ENCODE data around the gene PSRC1.

The PSRC1 gene

GRCh38 chr1:109271458-109271857 is 11.5 kb downstream of the PSRC1 start:
- DNase-seq = no peak

DNA sequence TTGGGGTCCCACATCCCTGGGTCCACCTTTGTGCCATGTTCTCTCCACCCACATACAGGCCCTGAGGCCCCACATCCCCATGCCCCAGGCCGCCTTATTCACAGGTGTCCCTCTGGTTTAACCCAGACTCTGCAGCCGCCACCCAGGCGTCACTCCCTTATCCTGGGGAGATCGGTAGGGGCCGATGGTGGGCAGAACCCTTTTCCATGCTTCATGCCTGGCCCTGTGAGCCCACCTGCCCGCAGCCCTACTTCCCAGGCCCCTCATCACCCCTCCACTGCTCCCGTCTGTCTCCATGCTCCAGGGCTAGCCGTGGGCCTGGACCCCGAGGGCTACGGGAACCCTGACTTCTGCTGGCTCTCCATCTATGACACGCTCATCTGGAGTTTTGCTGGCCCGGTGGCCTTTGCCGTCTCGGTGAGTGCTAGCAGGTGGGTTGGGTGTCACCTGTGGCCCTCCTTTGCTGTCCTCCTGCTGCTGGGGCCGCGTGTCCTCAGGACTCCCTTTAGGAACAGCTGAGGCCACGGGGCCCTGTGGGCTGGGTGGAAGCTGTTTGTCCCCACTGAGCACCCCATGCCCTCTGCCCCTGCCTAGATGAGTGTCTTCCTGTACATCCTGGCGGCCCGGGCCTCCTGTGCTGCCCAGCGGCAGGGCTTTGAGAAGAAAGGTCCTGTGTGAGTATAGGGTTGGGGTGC is 12.2 kb downstream of the PSRC1 start:
- no peak for DNase-seq

DNA sequence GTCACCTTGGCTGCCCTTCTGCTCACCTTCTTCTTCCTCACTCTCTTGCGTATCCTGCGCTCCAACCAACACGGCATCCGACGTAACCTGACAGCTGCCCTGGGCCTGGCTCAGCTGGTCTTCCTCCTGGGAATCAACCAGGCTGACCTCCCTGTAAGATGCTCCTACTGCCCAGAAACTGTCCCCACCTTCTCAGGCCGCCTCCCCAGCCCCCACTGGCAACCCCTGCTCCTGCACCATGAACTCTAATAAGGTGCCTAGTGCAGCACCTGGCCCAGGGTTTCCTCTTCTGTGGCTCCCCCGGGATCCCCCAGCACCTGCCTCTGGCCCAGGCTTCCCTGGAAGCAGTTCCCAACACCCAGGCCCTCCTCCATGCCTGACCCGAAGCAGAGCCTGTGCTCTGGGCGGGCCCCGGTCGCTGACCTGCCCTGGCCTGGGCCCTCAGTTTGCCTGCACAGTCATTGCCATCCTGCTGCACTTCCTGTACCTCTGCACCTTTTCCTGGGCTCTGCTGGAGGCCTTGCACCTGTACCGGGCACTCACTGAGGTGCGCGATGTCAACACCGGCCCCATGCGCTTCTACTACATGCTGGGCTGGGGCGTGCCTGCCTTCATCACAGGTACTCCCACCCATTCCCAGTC is 12.8 kb downstream of the PSRC1 start:
- DNase-seq = no peak

DNA sequence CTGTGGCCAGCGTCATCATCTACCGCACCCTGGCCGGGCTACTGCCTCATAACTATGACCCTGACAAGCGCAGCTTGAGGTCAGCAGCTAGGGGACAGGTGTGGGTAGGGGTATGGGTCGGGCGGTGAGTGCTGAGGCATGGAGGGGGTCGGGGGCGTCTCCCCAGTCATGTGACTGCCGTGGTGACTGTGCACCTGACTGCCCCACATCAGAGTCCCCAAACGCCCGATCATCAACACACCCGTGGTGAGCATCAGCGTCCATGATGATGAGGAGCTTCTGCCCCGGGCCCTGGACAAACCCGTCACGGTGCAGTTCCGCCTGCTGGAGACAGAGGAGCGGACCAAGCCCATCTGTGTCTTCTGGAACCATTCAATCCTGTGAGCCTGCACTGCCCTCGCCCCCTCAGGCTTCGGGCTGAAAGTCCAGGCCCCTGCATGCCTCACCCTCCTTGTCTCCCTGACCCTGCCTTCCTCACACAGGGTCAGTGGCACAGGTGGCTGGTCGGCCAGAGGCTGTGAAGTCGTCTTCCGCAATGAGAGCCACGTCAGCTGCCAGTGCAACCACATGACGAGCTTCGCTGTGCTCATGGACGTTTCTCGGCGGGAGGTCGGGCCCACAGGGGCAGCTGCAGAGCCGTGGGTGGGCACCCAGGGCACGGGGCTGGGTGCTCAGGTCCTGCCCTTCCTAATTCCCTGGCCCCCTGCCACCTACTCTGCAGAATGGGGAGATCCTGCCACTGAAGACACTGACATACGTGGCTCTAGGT is 13.5 kb downstream of the PSRC1 start:
- DNase-seq = no peak

DNA sequence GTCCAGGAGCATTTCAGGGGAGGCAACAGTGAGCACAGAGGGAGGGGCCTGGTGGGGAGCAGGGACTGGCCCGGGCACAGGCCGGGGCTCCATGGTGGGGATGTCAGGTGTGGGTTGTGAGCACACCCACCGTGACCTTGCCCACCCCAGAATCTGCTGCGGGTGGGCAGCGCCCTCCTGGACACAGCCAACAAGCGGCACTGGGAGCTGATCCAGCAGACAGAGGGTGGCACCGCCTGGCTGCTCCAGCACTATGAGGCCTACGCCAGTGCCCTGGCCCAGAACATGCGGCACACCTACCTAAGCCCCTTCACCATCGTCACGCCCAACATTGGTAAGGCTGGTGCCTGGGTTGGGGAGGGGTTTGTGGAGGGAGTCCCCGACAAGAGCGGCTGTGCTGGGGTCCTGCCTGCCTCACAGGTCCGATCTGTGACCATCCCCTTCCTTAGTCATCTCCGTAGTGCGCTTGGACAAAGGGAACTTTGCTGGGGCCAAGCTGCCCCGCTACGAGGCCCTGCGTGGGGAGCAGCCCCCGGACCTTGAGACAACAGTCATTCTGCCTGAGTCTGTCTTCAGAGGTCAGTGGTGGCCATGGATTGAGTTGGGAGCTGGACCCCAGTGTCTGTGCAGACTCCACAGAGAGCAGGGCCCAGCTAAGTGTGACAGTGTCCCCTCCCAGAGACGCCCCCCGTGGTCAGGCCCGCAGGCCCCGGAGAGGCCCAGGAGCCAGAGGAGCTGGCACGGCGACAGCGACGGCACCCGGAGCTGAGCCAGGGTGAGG is 14.3 kb downstream of the PSRC1 start:
- no peak for DNase-seq

GRCh38 chr1:109267743-109268300 is 15.1 kb downstream of the PSRC1 start:
- DNase-seq = no peak

- no peak for DNase-seq
These were observed 16.0 kb downstream of the PSRC1 start for GRCh38 chr1:109266965-109267364.

DNA sequence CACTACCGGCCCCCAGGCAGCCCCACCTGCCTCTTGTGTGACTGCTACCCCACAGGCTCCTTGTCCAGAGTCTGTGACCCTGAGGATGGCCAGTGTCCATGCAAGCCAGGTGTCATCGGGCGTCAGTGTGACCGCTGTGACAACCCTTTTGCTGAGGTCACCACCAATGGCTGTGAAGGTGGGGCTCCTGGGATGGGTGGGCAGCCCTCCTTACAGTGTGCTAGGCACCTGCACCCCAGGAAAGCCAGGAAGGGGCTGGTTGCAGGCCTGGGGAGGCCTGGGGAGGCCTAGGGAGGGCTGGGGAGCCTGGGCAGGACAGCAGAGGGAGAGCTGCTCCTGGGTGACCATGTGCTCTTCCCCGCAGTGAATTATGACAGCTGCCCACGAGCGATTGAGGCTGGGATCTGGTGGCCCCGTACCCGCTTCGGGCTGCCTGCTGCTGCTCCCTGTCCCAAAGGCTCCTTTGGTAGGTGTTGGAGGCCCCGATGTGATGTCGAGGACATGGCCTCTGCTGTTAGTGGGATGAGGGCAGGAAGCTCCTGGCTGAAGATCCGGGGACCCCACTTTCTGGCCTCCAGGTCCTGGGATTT is 17.1 kb downstream of the PSRC1 start:
- no peak for DNase-seq

DNA sequence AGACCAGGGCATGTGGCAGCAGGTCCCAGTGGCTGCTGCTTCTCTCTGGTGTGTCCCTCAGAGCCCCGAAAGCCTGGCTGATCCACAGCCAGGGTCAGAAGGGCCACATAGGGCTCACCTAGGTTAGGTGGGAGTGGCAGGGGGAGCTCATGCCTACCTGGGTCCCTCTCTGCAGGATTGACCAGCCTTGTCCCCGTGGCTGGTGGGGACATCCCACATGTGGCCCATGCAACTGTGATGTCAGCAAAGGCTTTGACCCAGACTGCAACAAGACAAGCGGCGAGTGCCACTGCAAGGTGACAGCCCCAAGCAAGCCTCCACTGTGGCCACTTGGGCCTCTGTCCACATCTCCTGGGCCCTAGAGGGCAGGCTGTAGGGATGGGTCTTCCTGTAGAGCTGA is 17.9 kb downstream of the PSRC1 start:
- no peak for DNase-seq

DNA sequence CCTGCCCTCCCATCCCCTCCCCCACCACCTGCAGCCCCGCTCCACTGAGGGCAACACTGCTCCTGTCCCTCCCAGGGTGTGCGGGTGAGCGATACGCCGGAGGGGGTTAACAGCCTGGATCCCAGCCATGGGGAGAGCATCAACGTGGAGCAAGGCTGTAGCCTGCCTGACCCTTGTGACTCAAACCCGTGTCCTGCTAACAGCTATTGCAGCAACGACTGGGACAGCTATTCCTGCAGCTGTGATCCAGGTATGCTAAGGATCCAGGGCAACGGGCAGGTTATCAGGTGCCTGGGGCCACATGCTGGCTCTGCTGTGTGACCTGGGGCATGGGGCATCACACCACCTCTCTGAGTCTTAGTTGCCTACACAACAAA is 18.6 kb downstream of the PSRC1 start:
- DNase-seq = no peak

- DNase-seq = peak; percentile 85
These were observed 19.2 kb downstream of the PSRC1 start for GRCh38 chr1:109263597-109264378.

DNA sequence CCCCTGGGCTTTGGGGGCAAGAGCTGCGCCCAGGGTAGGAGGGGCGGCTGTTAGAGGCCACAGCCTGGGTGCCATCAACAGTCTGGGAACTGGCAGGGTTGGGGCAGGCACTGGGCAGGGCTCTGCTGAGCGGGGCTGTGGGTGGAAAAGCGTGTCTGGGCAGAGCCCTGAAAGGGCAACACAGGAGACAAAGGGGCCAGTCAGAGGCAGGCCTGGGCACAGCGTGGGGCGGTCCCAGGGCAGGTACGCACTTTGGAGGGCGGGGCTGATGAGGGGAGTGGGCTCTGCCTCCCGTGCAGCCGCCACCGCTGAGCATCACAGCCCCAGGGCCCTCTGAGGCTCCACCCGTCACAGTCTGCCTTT is 19.7 kb downstream of the PSRC1 start:
- no peak for DNase-seq

- no peak for DNase-seq
These were observed 20.5 kb downstream of the PSRC1 start for GRCh38 chr1:109262231-109263055.

DNA sequence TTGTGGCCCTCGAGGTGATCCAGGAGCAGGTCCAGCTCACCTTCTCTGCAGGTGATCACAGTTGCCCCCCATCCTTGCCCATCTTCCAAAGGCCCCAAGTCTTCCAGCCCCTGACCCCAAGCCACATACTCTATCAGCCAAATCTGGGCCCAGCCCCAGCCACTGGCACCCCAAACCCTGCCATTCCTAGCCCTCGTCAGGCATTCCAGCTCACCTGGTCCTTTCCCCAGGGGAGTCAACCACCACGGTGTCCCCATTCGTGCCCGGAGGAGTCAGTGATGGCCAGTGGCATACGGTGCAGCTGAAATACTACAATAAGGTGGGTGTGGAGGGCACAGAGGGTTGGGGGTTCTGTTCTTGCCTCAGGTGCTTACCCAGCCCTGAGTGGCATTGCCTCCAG is 21.4 kb downstream of the PSRC1 start:
- DNase-seq = no peak

DNA sequence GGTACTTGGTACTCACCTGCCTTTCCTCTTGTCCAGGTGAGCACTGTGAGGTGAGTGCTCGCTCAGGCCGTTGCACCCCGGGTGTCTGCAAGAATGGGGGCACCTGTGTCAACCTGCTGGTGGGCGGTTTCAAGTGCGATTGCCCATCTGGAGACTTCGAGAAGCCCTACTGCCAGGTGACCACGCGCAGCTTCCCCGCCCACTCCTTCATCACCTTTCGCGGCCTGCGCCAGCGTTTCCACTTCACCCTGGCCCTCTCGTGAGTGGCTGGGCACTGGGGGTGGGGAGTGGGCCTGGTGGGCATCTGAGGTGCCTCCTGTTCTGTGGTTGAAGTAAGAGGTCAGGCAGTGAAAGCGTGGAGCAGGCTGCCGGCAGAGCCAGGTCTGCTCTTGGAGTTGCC is 21.9 kb downstream of the PSRC1 start:
- DNase-seq = no peak

DNA sequence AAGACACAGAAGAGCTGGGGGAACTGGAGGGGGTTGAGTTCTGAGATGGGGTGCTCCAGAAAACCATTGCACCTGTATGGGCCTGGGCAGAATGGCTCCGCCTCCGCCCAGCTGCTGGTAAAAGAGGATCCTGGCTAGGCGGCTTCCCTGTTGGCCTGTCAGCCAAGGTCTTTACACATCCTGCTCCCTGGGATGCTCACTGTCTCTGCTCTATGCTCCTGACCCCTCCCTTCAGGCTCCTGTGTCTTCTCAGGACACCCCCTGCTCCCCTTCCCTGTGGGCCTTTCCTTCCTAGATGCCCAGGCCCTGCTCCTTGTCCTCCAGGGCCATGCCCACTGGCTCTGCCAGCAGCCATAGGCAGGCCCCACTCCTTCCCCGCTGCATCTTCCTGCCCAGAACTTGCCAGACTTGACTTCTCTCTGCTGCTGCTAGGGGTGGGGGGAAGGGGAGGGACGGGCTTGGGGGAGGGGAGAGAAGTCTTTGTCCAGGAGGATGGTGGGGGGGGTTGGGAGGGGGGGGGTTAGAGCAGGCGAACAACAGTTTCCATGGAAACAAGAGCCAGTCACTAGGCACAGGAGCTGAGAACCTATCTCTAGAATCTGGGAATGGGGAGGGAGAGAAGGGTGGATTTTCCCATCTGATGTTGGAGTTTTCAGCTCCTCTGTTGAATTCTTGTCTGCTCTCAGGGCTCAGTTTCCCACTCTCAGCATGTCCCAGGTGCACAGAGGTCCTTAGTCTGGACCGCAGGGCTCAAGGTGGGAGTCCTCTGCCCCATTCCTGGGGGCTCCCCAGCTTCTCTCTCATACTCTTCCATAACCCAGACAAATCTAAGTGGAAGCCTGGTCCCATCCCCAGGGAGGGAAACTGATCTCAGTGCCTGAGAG is 23.0 kb downstream of the PSRC1 start:
- no peak for DNase-seq

GRCh38 chr1:109258481-109259466 is 24.2 kb downstream of the PSRC1 start:
- no peak for DNase-seq

GRCh38 chr1:109257682-109258421 is 25.1 kb downstream of the PSRC1 start:
- no peak for DNase-seq
